ENCODE results near the gene SETD6. TPM values are rescaled to one million over a fixed set of nuclear protein-coding genes. Genes with fewer than 3 reads are reported as not detected.

The SETD6 gene
- total and polyA plus RNA-seq, 3 donors from 2014 or later = 21.6 to 77.5 (median 71.2) TPM

DNA sequence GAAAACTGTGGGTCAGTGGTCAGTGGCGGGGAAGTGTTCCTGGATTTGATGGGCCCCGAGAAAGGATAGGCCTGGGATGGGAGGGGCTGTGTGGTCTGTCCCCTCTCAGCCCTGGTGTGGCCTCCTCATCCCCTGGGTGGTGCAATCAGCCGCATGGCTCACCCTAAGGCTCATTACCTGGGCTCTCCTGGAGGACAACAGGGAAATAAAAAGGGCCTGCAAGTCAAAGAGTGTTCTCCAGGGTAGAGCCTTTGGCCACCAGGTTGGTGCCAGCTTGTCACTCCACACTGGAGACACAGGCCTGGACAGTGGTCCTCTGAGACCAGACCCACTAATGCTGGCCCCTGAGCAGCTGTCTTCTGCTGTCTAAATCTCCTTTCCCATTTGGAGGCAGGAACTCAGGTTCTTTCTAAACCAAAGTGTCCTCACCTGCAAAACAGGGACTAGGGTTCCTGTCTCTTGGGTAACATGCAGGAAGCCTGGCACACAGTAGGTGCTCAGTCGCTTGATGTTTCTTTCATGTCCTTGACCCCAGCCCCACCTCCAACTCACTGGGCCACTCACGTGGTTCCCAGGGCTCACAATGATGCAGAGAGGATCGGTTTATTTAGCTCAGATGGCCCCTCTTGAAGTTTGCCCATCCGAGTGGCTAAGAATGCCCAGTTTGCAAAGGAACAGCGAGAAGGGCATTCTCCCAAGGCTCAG, 12.9 kb upstream of the SETD6 start:
- intact Hi-C loops (cut with DNase I; ENCODE audit: low total_unique reads) = no loop called here
- 69 to 74% methylated on average over 8 of the region's 8 CpGs for WGBS, 2 donors
- H3K4me3 ChIP-seq = no peak overlapping the region
- no peak for DNase-seq
- peaks cover 29% of the 10 kb centered on the region for H3K4me1 ChIP-seq
- TF ChIP-seq, protein P1, sequence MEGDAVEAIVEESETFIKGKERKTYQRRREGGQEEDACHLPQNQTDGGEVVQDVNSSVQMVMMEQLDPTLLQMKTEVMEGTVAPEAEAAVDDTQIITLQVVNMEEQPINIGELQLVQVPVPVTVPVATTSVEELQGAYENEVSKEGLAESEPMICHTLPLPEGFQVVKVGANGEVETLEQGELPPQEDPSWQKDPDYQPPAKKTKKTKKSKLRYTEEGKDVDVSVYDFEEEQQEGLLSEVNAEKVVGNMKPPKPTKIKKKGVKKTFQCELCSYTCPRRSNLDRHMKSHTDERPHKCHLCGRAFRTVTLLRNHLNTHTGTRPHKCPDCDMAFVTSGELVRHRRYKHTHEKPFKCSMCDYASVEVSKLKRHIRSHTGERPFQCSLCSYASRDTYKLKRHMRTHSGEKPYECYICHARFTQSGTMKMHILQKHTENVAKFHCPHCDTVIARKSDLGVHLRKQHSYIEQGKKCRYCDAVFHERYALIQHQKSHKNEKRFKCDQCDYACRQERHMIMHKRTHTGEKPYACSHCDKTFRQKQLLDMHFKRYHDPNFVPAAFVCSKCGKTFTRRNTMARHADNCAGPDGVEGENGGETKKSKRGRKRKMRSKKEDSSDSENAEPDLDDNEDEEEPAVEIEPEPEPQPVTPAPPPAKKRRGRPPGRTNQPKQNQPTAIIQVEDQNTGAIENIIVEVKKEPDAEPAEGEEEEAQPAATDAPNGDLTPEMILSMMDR (IDR thresholded peaks at IDR 0.05) = no peak
- no peak for TF ChIP-seq POLR2A (IDR thresholded peaks at IDR 0.05)
- H3K27me3 ChIP-seq = no peaks in the 10 kb centered on the region
- no peak overlapping the region for H3K27ac ChIP-seq
- no peaks in the 10 kb centered on the region for H3K9me3 ChIP-seq
- no peaks in the 10 kb centered on the region for H3K36me3 ChIP-seq (ENCODE audit: low read depth, missing control alignments)

DNA sequence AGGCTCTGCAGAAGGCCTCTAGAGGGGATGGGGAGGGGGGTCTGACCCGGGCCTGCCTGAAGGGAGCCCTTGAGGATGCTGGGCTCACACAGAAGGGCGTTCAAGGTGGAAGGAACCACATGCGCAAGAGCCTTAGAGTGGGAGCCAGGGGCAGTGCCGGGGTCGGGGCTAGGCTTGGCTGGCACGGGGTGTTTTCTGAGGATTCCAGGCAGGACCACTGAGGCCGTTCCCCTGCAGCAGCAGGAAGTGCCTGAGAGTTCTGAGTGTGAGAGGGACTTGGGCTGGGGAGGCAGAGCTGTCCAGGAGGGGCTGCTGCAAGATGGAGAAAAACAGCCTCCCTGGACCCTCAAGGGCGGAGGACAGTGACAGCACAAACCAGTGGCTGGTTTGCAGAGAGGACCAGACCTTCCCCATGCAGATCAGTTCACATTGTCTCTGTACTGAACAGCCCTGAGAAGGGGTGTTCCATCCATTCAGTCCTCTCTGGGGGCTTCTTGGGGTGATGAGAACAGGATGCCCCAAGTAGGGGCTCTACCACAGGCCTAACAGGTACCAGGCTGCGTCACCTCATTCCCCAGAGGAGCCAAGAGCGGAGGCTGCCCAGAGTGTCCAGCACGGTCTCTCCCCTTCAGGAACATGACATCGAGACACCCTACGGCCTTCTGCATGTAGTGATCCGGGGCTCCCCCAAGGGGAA, 12.0 kb upstream of the SETD6 start:
- H3K4me3 ChIP-seq = no peak overlapping the region
- intact Hi-C loops (cut with DNase I; ENCODE audit: low total_unique reads) = no loop called here
- peaks cover 21% of the 10 kb centered on the region for H3K4me1 ChIP-seq
- H3K36me3 ChIP-seq (ENCODE audit: low read depth, missing control alignments) = no peaks in the 10 kb centered on the region
- no peaks in the 10 kb centered on the region for H3K9me3 ChIP-seq
- TF ChIP-seq, protein P1 (IDR thresholded peaks at IDR 0.05) = no peak
- TF ChIP-seq POLR2A (IDR thresholded peaks at IDR 0.05) = no peak
- H3K27ac ChIP-seq = no peak overlapping the region
- no peaks in the 10 kb centered on the region for H3K27me3 ChIP-seq
- DNase-seq = no peak
- WGBS, 2 donors = 89 to 95% methylated on average over 10 to 14 of the region's 14 CpGs

DNA sequence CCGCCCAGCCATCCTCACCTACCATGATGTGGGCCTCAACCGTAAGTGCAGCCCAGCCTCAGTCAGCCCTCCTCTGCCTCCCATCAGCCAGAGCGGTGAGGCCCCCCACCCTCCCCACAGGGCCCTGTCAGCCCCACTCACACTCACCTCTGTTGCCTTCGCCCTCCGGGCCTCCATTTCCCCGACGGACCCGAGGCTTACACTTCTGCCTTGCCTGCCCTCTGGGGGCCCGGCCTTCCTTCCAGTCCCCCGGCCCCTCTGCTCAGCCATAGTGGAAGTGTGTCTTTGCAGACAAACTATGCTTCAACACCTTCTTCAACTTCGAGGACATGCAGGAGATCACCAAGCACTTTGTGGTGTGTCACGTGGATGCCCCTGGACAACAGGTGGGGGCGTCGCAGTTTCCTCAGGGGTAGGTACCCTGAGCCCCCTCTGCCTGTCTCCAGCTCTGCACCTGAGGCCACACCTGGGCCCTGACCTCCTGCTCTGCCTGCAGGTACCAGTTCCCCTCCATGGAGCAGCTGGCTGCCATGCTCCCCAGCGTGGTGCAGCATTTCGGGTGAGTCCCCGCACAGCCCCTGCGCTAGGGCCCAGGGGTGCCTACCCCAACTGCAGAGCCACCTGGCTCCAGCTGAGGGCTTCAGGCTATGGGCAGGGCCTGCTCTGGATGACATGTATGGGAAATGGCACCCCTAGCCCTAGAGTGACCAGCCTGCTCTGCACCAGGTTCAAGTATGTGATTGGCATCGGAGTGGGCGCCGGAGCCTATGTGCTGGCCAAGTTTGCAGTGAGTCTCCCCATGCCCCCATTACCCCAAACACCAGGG, 11.2 kb upstream of the SETD6 start:
- H3K4me3 ChIP-seq = no peak overlapping the region
- intact Hi-C loops (cut with DNase I; ENCODE audit: low total_unique reads) = no loop called here
- H3K27ac ChIP-seq = no peak overlapping the region
- WGBS, 2 donors = 89 to 96% methylated on average over 17 to 21 of the region's 21 CpGs
- peaks cover 21% of the 10 kb centered on the region for H3K4me1 ChIP-seq
- no peaks in the 10 kb centered on the region for H3K27me3 ChIP-seq
- TF ChIP-seq POLR2A (IDR thresholded peaks at IDR 0.05) = no peak
- TF ChIP-seq, protein P1 (IDR thresholded peaks at IDR 0.05) = no peak
- peak; percentile 12 for DNase-seq
- no peaks in the 10 kb centered on the region for H3K36me3 ChIP-seq (ENCODE audit: low read depth, missing control alignments)
- H3K9me3 ChIP-seq = no peaks in the 10 kb centered on the region

DNA sequence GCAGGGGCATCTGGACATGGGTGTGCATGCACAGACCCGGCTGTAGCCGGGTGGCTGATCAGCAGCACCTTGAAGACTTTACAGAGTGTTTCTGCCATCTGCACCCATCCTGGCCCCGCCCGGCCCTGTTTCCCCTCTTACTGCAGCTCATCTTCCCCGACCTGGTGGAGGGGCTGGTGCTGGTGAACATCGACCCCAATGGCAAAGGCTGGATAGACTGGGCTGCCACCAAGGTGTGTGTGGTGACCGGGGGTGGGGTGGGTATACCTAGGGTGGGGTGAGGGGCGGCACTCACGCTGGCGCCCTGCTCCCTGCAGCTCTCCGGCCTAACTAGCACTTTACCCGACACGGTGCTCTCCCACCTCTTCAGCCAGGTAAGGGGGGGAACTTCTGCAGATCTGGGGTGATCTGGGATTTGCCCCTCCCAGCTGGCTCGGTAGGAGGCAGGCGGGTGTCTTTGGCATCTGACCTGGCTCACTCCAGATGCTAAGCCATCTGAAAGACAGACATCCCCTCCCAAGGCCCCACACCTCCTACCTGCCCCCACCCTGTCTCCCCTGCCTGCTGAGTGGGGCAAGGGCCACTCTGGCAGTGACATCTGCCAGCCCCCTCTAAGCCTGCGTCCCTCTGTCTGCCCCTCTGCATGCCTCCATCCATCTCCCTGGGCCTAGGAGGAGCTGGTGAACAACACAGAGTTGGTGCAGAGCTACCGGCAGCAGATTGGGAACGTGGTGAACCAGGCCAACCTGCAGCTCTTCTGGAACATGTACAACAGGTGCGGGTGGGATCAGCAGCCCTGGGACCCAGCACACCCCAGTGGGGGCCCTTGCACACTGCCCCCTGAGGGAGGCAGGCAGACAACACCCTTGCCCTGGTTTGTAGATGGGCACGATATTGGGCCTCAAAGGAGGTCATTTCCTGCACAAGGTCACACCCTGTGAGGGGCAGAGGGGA, 8.8 kb upstream of the SETD6 start:
- peaks cover 5% of the 10 kb centered on the region for H3K4me1 ChIP-seq
- H3K27me3 ChIP-seq = no peaks in the 10 kb centered on the region
- no peaks in the 10 kb centered on the region for H3K36me3 ChIP-seq (ENCODE audit: low read depth, missing control alignments)
- no peak overlapping the region for H3K4me3 ChIP-seq
- DNase-seq = no peak
- H3K27ac ChIP-seq = no peak overlapping the region
- no peaks in the 10 kb centered on the region for H3K9me3 ChIP-seq
- WGBS, 2 donors = 85 to 86% methylated on average over 14 to 20 of the region's 20 CpGs
- intact Hi-C loops (cut with DNase I; ENCODE audit: low total_unique reads) = no loop called here
- no peak for TF ChIP-seq POLR2A (IDR thresholded peaks at IDR 0.05)
- TF ChIP-seq, protein P1 (IDR thresholded peaks at IDR 0.05) = no peak

All from testis (tissue), 3 donors.